NCI-H510A treated with DMSO at 0.1 percent for 48 hours (cell line): ENCODE data around the gene FKBP9.
"Not testable (repeated sequence)": the region's sequence is repeated elsewhere in the genome, so short reads cannot be mapped to it uniquely, and the experiment has no call there.

Experiments used
- DNase-seq: peaks from one replicate; lab custom pipeline; 2025; lab: John Stamatoyannopoulos, UW

Gene FKBP9

GRCh38 chr7:32948202-32948601, 9.0 kb upstream of the FKBP9 start:
- DNase-seq = no peak

- no peak for DNase-seq
Observed at GRCh38 chr7:32952876-32953275, 4.4 kb upstream of the FKBP9 start.

GRCh38 chr7:32958046-32959025, 1.1 kb downstream of the FKBP9 start:
- peak; percentile 53 for DNase-seq

- not testable (repeated sequence) for DNase-seq
Observed at GRCh38 chr7:32963880-32964301, 6.7 kb downstream of the FKBP9 start.

GRCh38 chr7:32964461-32965159, 7.4 kb downstream of the FKBP9 start:
- not testable (repeated sequence) for DNase-seq

GRCh38 chr7:32966489-32967267, 9.4 kb downstream of the FKBP9 start:
- DNase-seq = not testable (repeated sequence)

GRCh38 chr7:32967268-32967582, 10.0 kb downstream of the FKBP9 start:
- DNase-seq = not testable (repeated sequence)

GRCh38 chr7:32971967-32972366, 14.7 kb downstream of the FKBP9 start:
- DNase-seq = not testable (repeated sequence)

GRCh38 chr7:32977159-32977558, 19.9 kb downstream of the FKBP9 start:
- not testable (repeated sequence) for DNase-seq

GRCh38 chr7:32979246-32979645, 22.0 kb downstream of the FKBP9 start:
- DNase-seq = not testable (repeated sequence)

GRCh38 chr7:32979902-32980301, 22.7 kb downstream of the FKBP9 start:
- DNase-seq = not testable (repeated sequence)

GRCh38 chr7:32988148-32988547, 30.9 kb downstream of the FKBP9 start:
- DNase-seq = not testable (repeated sequence)

GRCh38 chr7:32991068-32991585, 33.9 kb downstream of the FKBP9 start:
- not testable (repeated sequence) for DNase-seq

GRCh38 chr7:32991975-32992700, 34.9 kb downstream of the FKBP9 start:
- not testable (repeated sequence) for DNase-seq

- not testable (repeated sequence) for DNase-seq
Observed at GRCh38 chr7:32992750-32993149, 35.5 kb downstream of the FKBP9 start.

GRCh38 chr7:32997956-32998355, 40.7 kb downstream of the FKBP9 start:
- DNase-seq = peak; percentile 22

- DNase-seq = peak; percentile 68
Observed at GRCh38 chr7:32998361-32999171, 41.3 kb downstream of the FKBP9 start.

GRCh38 chr7:32999380-32999779, 42.1 kb downstream of the FKBP9 start:
- not testable (repeated sequence) for DNase-seq

GRCh38 chr7:33003111-33003510, 45.9 kb downstream of the FKBP9 start:
- DNase-seq = not testable (repeated sequence)

GRCh38 chr7:33004104-33004616, 46.9 kb downstream of the FKBP9 start:
- DNase-seq = not testable (repeated sequence)
